Measurements from ENCODE around the gene NEMP1. TPM values are rescaled to one million over a fixed set of nuclear protein-coding genes. Genes with fewer than 3 reads are reported as not detected.

Gene NEMP1
- total and polyA plus RNA-seq, 10 donors, result 4.5 to 17.1 (median 13.6) TPM

DNA sequence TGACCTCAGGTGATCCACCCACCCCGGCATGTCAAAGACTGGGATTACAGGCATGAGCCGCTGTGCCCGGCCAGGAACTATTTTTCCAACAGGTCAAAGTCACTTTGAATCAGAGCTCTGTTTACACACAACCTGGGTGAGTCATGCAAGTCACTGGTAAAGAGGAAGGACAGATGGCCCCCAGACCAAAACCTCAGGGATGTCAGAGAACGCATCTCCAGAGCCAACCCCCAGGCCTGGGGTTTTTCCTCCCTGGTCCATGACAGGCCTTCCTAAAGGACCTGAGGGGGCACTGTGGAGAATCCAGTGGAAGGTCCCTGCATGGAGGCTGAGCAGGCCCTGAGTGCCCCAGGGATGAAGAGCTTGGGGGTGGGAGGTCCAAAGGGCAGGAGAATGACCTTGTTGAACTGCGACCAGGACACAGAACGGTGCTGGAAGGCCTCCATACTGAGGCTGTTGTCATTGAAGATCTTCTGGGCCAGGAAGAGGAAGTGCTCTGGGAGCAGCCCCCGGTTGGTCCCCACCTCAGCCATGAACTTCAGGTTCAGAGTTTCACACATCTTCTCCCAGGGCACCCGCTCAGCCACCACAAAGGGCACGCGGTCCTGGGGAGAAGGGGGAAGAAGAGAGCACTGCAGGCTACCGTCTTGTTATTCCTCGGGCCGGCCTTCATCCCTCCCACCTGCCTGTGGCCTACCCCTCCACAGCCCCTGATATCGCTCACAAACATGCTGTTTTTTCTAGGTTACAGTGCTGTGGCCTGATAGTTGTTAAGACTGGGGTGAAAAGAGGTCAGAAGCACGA, 23.5 kb upstream of the NEMP1 start:
- no peak for DNase-seq
- H3K36me3 ChIP-seq, result peaks cover 0 to 100% (median 85%) of the 10 kb centered on the region in 6 donors
- H3K4me1 ChIP-seq, result peaks cover 0 to 84% (median 7%) of the 10 kb centered on the region in 6 donors
- TF ChIP-seq, protein P1, sequence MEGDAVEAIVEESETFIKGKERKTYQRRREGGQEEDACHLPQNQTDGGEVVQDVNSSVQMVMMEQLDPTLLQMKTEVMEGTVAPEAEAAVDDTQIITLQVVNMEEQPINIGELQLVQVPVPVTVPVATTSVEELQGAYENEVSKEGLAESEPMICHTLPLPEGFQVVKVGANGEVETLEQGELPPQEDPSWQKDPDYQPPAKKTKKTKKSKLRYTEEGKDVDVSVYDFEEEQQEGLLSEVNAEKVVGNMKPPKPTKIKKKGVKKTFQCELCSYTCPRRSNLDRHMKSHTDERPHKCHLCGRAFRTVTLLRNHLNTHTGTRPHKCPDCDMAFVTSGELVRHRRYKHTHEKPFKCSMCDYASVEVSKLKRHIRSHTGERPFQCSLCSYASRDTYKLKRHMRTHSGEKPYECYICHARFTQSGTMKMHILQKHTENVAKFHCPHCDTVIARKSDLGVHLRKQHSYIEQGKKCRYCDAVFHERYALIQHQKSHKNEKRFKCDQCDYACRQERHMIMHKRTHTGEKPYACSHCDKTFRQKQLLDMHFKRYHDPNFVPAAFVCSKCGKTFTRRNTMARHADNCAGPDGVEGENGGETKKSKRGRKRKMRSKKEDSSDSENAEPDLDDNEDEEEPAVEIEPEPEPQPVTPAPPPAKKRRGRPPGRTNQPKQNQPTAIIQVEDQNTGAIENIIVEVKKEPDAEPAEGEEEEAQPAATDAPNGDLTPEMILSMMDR (IDR thresholded peaks at IDR 0.05 in 8 of 11, conservative IDR thresholded peaks at IDR 0.05 in 3 of 11), result no peak
- peak; percentile 8 to 50 (median 35) for TF ChIP-seq POLR2AphosphoS5 (IDR thresholded peaks at IDR 0.05)
- TF ChIP-seq POLR2A (IDR thresholded peaks at IDR 0.05), result no peak
- H3K4me3 ChIP-seq, result peak overlapping the region in 1 of 8 donors; percentile 1
- no peaks in the 10 kb centered on the region for H3K9me3 ChIP-seq
- intact Hi-C loops (cut with DNase I; ENCODE audit: low total_unique reads), result no loop called here
- 55 to 68% (median 61%) methylated on average over 12 to 15 of the region's 15 CpGs for WGBS, 5 donors
- peak overlapping the region in 7 of 8 donors; percentile 7 to 83 (median 36) for H3K27ac ChIP-seq
- H3K27me3 ChIP-seq (replicated peaks in 1 of 7), result no peaks in the 10 kb centered on the region

DNA sequence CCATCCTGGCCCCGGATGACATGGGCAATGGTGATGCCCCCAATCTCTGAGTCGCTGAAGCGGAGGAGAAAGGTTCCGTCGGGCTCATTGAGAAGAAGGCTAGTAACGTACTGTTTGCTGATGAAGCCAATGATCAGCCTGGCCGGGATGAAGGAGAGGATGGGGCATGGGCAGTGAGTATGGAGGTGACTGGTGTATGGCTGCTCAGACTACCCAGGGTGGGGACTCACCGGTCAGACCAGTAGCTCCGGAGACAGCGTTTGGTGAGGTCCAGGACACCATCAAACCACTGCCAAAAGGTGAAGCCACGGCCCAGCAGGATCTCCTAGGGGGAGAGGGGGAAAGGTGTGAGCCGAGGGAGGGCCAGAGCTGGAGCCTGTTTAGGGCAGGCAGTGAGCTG, 21.2 kb upstream of the NEMP1 start:
- no peak for DNase-seq
- Histone ChIP-seq H3K27me3 (replicated peaks in 1 of 7) (no peaks in the 10 kb centered on the region), H3K4me1 (peaks cover 0 to 78% (median 11%) of the 10 kb centered on the region in 6 donors), H3K4me3 (no peak overlapping the region), H3K36me3 (peaks cover 0 to 100% (median 84%) of the 10 kb centered on the region in 6 donors), H3K9me3 (no peaks in the 10 kb centered on the region), H3K27ac (peak overlapping the region in 3 of 8 donors; percentile 22 to 50 (median 50))
- TF ChIP-seq, protein P1 (IDR thresholded peaks at IDR 0.05 in 8 of 11, conservative IDR thresholded peaks at IDR 0.05 in 3 of 11), result no peak
- TF ChIP-seq POLR2A (IDR thresholded peaks at IDR 0.05), result no peak
- TF ChIP-seq POLR2AphosphoS5 (IDR thresholded peaks at IDR 0.05), result peak in 2 of 3 donors; percentile 41 to 42
- WGBS, 5 donors, result 87 to 94% (median 88%) methylated on average over 12 of the region's 12 CpGs
- intact Hi-C loops (cut with DNase I; ENCODE audit: low total_unique reads), result no loop called here

DNA sequence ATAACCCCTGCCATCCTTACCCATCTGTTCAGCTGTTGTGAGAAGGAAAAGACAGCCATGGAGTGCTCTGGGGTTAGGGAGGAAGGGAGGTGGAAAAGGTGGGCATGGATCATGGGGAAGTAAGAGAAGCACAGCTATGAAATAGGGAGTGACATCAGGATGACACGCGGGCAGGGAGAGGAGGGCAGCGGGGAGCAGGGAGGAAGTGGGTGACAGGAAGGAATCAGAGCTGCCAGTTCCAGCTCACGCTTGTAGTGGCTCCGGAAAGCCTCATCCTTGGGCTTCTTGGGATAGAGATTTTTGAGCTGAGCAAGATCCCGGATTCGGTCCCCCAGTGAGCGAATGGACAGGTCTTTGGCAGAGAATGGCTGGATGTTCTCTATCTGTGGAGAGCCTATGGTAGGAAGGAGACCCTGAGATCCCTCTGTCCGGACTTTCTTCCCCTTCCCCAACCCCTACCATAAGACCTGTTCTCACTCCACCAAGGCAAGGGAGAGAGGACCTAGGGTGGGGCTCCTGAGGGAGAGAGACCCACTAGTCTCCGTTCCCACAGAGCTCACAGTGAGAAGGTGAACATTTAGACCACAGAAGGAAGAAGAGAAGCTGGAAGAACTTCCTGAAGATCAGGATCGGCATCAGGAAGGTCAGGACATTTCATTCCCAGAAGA, 20.6 kb upstream of the NEMP1 start:
- Histone ChIP-seq H3K9me3 (no peaks in the 10 kb centered on the region), H3K4me1 (peaks cover 0 to 78% (median 17%) of the 10 kb centered on the region in 6 donors), H3K4me3 (no peak overlapping the region), H3K27ac (peak overlapping the region in 4 of 8 donors; percentile 22 to 50 (median 38)), H3K27me3 (replicated peaks in 1 of 7) (no peaks in the 10 kb centered on the region), H3K36me3 (peaks cover 0 to 100% (median 81%) of the 10 kb centered on the region in 6 donors)
- TF ChIP-seq, protein P1 (IDR thresholded peaks at IDR 0.05 in 8 of 11, conservative IDR thresholded peaks at IDR 0.05 in 3 of 11), result no peak
- TF ChIP-seq POLR2A (IDR thresholded peaks at IDR 0.05) (no peak), POLR2AphosphoS5 (IDR thresholded peaks at IDR 0.05) (no peak)
- DNase-seq, result no peak
- WGBS, 5 donors, result 54 to 71% (median 64%) methylated on average over 10 to 11 of the region's 11 CpGs
- intact Hi-C loops (cut with DNase I; ENCODE audit: low total_unique reads), result no loop called here

DNA sequence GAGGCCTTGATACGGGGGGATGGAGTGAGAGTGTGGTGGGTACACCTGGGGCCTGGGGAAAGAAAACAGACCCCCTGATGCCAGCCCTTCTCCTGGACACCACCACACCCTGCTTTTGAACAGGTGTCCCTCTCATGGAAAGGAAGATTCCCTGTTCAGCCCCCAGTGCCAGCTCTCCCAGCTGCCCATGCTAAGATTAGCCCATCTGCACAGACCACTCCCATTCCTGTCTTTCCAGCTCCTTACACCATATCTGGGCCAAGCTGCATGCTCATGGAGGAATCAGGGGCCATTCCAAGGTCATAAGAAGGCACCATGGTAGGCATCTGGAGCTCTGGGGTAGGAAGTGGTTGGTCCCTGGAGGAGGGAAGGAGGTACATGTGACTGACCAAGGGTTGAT, 20.0 kb upstream of the NEMP1 start:
- WGBS, 5 donors, result 80 to 100% (median 89%) methylated on average over 1 of the region's 1 CpG

More for the DNA sequence above, 20.0 kb upstream of the NEMP1 start:
- no peaks in the 10 kb centered on the region for H3K27me3 ChIP-seq (replicated peaks in 1 of 7)
- H3K4me1 ChIP-seq, result peaks cover 2 to 78% (median 23%) of the 10 kb centered on the region in 6 donors
- TF ChIP-seq POLR2AphosphoS5 (IDR thresholded peaks at IDR 0.05) (no peak), POLR2A (IDR thresholded peaks at IDR 0.05) (no peak)
- TF ChIP-seq, protein P1 (IDR thresholded peaks at IDR 0.05 in 8 of 11, conservative IDR thresholded peaks at IDR 0.05 in 3 of 11), result no peak
- no peak overlapping the region for H3K4me3 ChIP-seq
- peak overlapping the region in 3 of 8 donors; percentile 26 to 50 (median 50) for H3K27ac ChIP-seq
- peaks cover 0 to 94% (median 74%) of the 10 kb centered on the region in 6 donors for H3K36me3 ChIP-seq
- no peak for DNase-seq
- no peaks in the 10 kb centered on the region for H3K9me3 ChIP-seq
- intact Hi-C loops (cut with DNase I; ENCODE audit: low total_unique reads), result no loop called here
